Activated T-cell treated with anti-CD3 and anti-CD28 coated beads for 24 hours (primary cell): Measurements from ENCODE around the gene ELANE.
A peak's percentile ranks its signal among the peaks of the same experiment; 100 is the strongest.
"Not testable (repeated sequence)": the region's sequence is repeated elsewhere in the genome, so short reads cannot be mapped to it uniquely, and the experiment has no call there.

Experiments
- DNase-seq: peaks from one replicate; pipeline ENCODE4 v3.0.0-alpha.2; 2020; ENCODE audit warnings: low read depth

Gene ELANE

DNA sequence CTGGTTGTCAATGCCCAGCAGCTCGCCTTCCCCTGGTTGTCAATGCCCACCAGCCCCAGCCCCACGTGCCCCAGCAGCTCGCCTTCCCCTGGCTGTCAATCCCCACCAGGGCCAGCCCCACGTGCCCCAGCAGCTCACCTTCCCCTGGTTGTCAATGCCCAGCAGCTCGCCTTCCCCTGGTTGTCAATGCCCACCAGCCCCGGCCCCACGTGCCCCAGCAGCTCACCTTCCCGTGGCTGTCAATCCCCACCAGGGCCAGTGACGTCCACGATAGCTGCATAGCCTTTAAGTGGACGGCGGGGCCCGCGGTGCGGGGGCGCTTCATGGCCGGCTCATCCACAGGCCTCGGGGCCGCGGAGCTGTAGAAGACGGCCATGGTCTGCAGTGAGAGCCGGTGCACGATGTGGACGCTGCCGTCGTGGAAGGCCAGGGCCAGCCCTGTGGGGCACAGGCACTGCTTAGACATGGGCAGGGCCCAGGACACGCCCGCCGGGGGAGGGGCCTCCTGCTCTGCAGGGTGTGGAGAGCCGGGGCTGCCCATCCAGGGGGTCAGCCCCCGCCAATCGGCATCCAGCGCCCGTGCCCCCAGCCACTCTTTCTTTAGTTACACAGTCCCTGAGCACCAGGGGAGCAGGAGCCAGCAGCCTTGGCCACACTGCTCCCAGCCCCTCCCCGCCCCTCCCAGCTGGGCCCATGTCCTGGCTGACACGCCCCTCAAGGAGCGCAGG lies 27.8 kb downstream of the ELANE start:
- no peak for DNase-seq

DNA sequence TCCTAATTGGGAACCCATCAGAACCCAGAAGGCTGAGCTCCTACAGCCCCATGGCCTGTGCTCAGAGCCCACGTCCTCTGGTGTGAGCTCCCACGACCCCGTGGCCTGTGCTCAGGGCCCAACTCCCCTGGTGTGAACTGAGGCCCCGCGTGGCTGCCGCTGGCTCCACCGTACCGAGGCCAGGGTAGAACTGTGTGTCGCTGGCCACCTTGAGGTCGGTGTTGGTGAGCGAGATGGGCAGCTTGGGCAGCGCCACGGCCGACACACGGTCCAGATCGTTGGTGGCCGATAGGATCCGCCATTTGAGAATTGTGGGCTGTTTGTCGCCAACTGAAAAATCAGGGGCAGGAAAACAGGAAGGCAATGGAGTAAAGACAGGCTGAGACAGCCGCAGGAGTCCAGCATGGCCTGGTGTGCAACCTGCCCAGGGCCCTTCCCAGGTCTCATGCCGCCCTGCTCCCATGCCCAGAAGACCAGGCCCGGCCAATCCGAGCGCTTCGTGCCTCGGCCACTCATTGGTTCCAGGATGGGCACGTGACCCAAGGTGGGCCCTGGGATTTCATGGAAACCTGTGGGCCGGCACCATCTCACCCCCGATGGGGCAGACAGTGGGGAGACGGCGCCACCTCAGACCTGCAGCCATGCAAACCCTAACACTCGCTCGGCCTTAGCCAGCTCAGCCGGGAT lies 29.4 kb downstream of the ELANE start:
- DNase-seq: no peak

DNA sequence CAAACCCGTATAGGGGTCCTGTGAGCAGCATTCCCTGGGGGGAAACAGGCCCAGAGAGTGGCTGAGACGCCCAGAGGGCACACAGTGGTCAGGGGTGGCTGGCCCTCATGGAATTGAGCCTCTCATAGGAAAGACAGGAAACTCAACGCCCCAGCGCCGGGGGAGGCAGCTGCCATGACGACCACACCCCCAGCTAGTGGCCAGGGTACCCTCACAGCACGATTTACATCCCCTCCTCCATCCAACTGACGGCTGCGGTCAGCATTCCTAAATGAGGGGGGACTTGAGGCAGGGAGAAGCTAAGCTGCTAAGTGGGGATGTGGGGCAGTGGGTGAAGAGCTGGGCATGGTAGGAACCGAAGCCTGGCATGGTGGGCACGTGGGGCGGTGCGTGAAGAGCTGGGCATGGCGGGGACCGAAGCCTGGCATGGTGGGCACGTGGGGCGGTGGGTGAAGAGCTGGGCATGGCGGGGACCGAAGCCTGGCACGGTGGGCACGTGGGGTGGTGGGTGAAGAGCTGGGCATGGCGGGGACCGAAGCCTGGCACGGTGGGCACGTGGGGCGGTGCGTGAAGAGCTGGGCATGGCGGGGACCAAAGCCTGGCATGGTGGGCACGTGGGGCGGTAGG lies 30.9 kb downstream of the ELANE start:
- DNase-seq: no peak

DNA sequence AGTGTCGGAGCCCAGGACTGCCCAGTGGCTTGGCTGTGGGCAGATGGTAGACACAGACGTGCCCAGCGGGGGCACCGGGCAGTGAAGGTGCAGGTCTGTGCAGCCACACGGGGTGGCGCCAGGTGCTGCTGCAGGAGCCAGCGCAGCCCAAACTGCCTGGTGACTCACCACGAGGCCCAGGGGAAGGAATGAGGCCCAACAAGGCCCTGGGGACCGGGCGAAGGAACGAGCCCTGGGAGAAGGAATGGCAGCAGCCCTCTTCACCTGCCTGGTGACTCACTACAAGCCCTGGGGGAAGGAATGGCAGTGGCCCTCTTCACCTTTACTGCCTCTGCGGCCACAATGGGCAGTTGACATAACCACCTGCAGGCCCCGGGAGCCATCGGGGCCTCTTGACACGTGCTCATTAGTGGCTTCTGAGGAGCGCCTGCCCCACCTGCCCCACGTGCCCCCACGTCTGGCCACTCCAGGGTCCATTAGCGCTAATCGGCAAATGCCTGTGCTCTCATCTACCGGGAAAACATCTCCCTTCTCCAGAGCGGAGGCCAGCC lies 31.6 kb downstream of the ELANE start:
- DNase-seq: no peak

DNA sequence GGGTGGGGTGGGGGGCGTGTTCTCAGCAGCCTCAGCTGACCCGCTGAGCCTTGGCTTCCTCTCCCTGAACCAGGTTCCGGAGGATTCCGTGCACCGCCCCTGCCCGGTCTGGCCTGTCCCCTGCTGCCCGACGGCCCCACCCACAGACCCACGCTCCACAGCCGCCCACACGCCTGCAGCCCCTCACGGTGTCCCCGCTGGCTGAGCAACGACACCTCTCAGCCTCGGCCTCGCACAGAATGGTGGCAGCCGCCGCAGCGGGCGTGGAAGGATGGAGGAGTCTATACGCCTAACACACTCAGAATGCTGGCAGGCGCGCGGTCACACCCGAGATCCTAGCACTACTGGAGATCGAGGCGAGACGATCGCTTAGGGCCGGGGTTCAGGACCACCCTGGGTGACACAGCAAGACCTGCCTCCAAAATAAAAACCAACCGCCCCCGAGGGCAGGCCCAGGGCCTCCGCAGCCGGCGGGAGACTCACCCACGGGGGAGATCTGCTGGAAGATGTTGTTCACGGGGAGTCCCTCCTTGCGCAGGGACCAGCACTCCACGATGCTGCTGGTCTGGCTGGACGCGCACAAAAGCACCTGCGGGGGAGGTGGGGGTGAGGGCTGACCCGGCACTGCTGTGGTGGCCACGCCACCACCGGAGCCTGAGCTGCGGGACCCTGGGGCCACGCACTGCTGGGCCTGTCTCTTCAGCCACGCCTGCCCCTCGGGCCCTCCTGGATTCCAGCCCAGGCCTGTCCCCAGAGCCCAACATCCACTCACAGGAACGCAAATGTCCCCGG lies 32.5 kb downstream of the ELANE start:
- no peak for DNase-seq

DNA sequence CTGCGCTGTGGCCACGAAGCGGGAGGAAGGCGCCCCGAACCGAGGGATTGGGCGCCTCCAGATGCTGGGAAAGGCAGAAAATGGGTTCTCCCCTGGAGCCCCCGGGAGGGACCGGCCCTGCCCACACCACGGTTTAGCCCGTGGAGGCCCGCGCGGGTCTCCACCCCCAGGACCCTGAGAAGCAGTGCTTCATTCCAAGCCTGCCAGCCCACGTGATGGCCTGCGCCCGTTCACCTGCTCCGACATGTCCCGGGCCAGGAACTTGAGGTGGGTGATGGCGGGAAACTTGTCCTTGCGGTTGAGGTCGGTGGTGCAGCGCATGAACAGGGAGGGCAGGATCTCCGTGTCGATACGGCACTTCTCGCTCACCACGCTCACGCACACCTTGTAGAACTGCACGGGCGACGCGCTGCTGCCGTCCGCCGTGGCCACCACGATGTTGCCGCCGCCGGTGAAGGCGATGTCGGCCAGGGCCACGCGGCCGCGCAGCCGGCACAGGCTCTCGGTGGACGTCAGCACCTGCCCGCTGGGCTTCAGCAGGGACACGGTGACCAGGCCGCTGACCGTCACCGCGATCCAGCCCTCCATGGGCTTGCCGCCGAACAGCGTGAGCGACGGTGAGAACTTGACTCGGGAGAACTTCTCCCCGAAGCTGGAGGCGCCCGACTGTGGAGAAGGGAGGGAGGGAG lies 33.6 kb downstream of the ELANE start:
- DNase-seq: no peak

DNA sequence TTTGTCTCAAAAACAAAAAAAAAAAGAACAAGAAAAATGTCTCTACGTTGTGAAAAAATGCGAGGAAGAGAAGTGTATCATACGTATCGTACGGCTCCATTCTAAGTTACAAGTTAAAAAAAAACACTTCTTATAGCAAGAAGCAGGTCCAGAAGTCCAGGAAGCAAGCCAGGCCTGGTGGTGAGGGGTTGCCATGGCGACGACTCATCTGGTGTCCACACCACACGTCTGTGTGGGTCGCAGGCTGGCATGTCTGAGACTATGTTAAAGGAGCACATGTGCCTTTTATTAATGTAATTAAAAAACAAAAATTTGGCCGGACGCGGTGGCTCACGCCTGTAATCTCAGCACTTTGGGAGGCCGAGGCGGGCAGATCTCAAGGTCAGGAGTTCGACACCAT lies 35.0 kb downstream of the ELANE start:
- no peak for DNase-seq

DNA sequence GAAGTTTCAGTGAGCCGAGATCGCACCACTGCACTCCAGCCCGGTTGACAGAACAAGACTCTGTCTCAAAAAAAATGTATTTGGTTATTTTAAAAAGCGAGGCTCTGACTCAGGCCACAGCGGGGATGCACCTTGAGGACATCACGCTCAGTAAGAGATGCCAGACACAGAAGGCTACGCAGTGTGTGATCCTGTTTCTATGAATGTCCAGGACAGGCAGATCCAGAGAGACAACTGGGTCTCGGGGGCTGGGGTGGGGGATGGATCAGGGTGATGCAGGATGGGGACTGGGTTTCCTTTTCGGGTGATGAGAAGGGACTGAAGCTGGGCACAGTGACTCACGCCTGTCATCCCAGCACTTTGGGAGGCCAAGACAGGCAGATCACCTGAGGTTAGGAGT lies 35.5 kb downstream of the ELANE start:
- no peak for DNase-seq

DNA sequence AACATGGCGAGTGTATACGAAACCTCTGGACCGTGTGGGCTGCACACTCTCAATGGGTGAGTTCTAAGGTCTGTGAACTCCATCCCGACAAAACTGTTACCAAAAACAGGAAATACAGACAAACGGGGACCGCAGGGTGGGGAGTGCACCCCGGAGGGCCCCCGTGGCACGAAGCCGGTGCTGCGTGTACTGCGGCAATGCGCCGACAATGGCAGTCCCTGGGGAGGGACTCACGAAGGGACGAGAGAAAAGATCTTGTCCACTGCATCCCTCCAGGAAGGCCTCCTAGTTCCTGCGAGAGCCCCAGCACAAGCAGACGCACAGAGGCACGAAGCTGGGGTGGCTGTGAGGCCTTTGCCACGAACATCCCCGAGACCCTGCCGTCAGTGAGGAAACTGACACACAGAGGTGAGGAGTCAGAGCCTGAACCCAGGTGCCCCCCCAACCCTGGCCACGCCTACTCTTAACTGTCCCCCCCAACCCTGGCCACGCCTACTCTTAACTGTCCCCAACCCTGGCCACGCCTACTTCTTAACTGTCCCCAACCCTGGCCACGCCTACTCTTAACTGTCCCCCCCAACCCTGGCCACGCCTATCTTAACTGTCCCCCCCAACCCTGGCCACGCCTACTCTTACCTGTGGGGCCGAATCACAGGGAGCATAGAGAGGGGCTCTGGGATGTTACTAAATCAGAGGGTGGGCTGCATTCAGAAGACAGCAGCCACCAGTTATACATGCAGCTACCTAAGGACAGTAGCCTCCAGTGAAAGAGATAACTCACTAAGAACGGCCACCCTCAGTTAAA lies 36.7 kb downstream of the ELANE start:
- DNase-seq: no peak

DNA sequence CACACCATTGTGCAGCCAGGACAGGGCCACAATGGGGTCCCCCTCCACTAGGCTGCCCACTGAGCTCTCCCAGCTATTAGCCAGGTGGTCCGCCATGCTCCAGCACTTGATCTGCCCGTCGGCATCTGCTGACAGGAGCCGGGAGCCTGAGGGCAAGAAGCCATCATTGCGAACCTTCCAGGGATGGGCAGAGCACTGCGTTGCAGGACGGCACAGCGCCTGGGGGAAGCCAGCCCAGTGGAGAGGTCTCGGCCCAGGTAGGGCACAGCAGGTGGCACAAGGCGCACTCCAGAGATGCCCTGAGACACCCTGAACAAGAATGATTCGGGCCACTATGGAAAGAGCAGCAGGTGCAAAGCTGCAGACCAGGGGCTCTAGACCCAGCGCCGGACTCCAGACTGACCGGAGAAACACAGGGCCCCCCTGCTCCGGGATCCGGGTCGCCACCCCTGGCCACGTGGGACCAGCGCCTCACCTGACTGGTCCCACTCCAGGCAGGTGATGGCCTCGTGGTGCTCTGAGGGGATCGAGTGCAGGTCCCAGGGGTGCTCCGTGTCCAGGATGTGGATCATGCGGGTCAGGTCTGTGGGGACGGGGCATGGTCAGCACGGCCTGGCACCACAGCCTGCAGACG lies 37.7 kb downstream of the ELANE start:
- no peak for DNase-seq

DNA sequence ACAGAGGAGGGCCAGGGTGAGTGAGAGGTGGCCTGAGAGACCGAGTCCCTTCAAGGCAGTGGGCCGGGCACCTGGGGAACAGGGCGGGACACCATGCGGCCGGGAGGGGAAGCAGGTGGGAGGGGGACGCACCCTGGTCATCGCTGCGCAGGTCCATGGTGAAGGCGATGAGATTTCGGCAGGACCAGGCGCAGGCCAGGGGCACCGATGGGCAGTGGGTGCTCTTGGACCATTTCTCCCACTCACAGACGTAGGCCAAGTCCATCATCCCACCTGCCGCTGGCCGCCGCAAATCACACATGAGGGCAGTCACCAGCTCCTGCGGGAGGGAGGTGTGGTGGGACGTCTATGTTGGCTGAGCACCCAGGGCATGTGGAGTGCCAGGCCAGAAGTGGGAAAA lies 38.7 kb downstream of the ELANE start:
- DNase-seq: no peak

DNA sequence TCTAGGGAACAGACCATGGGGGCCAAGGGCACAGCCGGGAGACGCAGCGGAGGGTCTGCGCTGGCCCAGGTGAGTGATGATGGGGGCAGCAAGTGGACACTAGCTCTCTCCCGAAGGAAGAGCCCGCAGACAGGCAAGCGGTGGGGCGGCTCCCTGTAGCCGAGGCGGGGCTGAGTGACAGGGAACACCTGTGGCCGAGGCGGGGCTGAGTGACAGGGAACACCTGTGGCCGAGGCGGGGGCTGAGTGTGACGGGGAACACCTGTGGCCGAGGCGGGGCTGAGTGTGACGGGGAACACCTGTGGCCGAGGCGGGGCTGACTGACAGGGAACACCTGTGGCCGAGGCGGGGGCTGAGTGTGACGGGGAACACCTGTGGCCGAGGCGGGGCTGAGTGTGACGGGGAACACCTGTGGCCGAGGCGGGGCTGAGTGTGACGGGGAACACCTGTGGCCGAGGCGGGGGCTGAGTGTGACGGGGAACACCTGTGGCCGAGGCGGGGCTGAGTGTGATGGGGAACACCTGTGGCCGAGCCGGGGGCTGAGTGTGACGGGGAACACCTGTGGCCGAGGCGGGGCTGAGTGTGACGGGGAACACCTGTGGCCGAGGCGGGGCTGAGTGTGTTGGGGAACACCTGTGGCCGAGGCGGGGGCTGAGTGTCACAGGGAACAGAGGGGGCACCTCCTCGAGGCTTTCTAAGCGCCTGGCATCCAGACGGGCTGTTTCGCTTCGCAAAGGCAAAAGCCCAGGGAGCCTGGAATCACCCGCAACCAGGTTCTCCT lies 39.5 kb downstream of the ELANE start:
- not testable (repeated sequence) for DNase-seq

DNA sequence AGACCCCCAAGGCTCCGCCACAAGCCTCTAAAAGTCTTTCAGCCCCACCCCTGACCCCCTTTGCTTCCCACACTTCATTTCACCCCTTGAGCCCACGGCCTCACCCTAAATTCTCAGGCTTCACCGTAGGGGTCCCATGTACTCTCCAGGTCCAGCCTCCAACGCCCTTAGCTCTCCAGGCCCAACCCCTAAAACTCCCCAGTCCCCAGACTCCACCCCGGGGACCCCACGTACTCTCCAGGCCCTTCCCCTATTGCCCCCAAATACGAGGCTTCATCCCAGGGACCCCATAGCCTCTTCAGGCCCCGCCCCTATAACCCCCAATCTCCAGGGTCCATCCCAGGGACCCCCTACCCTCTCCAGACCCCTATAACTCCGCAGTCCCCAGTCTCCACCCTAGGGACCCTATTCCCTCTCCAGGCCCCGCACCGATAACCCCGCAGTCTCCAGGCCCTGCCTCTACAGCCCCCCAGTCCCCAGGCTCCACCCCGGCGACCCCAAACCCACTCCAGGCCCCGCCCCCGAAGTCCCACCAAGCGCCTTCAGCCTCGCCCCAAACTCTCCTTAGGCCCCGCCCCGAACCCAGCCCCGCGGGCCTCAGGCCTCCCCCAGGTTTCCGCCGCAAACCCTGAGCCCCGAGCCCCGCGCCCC lies 40.3 kb downstream of the ELANE start:
- no peak for DNase-seq

DNA sequence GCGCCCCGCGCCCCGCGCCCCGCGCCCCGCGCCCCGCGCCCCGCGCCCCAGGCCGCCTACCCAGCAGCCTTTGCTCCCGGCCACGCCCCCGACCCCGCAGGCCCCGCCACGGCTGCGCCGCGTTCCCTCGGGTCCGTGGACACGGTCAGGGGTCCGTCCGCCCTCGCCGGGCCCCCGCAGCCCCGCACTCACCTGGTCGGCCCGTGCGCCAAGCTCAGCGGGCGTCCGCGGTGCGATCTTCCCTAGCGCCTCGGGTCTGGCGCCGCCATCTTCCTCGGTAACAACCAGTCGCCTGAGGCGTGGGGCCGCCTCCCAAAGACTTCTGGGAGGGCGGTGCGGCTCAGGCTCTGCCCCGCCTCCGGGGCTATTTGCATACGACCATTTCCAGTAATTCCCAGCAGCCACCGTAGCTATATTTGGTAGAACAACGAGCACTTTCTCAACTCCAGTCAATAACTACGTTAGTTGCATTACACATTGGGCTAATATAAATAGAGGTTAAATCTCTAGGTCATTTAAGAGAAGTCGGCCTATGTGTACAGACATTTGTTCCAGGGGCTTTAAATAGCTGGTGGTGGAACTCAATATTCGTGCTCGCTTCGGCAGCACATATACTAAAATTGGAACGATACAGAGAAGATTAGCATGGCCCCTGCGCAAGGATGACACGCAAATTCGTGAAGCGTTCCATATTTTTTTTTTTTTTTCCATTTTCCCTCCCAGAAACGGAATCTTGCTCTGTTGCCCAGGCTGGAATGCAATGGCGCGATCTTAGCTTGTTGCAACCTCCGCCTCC lies 41.0 kb downstream of the ELANE start, which contains the start of the genes MED16 and RNU6-9:
Gene MED16, minus strand, starts transcription at position 294 of the 796 bp plus-strand sequence. CDS start 2,056 bp downstream, outside the sequence.
Gene RNU6-9, plus strand, starts transcription at position 591 of the 796 bp plus-strand sequence.
- DNase-seq: peak; percentile 83

DNA sequence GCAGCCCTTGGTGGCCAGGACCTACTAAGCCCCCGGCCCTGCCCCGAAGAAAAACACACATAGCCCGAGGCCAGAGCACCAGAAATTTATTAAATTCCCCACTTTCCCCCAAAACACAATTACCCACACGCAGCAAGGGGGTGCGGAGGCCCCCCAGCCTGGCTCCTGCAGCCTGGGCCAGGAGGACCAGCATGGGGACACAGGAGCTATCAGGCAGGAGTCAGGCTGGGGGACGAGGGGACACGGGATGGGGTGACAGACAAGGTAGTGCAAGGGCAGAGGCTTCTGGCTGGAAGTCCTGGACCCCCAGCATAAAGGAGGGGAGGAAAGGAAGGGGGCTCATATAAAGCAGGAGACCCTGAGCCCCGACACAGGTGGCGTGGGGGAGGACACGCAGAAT lies 44.3 kb downstream of the ELANE start:
- DNase-seq: no peak

DNA sequence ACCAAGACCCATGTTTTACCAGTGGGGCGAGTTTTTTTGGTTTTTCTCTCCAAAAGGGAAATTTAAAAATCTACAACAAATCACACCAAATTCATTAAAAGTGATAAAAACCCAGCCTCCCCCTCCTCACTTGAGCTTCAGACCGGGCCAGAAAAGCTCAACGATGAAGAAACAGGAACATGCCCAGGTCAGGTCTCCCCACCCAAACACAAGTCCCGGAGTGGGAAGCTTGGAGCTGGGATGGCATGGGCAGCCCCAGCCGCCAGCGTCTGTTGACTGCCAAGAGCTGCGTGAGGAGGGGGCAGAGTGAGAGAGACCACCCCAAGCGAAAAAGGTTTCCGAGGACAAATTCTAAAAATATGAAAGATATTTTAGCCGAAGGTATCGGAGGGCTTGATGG lies 44.9 kb downstream of the ELANE start:
- no peak for DNase-seq

DNA sequence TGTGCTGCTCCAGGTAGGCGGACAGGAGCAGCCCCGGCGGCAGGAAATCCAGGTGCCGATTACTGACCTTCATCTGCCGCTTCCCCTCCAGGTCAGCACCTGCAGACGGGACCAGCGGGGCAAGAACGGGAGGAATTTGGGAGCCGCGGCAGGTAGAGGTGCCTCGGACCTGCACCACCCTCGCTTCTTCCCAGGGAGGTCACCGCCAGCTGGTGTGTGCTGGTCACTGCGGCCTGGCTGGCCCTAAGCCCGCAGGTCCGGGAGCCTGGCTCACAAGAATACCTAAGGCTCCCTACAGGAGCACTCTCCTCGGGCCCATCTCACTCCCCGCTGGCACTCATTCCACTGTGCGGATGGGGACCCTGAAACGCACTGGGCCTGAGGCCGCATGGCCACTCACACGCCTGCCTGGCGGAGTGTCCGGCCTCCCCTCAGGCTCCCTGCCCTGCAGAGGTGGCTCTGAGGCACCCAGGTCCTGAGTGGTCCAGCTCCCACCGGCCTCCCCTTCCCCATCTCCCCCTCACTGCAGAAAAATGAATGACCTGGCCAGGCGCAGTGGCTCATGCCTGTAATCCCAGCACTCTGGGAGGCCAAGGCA lies 45.4 kb downstream of the ELANE start:
- DNase-seq: no peak

DNA sequence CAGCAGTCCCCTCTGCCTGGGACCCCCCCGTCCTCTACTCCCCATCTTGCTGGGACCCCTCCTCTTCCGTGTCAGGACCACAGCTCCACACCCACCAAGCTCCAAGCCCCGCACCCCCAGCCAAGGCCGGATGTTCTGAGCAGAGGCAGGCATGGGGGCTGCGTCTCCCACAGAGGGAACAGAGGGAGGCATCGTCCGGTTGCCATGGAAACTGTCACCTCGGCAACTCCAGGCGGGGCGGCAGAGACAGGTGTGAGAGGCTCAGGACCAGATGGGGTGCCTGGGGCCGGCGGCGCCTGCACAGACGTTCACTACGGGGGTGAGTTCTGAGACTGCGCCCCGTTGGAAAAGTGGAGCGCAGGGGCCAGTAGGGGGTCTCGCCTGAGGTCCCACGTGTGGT lies 46.6 kb downstream of the ELANE start:
- no peak for DNase-seq
